HG02970 (cell line): ENCODE results near the gene RAD23A.

ENCODE experiments used
- ATAC-seq: cut with Tn5 transposase; IDR thresholded peaks from one replicate; pipeline ENCODE4 v1.9.1; 2021; ENCODE audit warnings: mild to moderate bottlenecking, moderate library complexity, moderate number of reproducible peaks; ENCODE audit not compliant: unreplicated experiment, low FRiP score

RAD23A gene

DNA sequence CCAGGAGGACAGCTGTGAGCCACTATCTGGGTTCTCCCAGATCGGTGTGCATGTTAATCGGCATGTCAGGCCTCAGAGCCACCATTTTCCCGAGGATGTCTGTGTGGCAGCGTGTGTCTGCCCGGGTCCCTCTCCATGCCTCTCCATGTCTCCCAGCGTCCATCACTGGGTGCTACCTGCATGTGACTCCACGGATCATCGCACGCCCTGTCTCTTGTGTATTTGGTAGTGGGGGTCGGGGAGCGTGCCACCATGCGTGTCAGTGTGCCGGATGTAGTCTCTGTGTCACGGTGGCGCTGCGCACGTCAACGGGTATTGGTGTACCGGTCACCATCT lies 55.5 kb downstream of the RAD23A start:
- ATAC-seq: no peak

DNA sequence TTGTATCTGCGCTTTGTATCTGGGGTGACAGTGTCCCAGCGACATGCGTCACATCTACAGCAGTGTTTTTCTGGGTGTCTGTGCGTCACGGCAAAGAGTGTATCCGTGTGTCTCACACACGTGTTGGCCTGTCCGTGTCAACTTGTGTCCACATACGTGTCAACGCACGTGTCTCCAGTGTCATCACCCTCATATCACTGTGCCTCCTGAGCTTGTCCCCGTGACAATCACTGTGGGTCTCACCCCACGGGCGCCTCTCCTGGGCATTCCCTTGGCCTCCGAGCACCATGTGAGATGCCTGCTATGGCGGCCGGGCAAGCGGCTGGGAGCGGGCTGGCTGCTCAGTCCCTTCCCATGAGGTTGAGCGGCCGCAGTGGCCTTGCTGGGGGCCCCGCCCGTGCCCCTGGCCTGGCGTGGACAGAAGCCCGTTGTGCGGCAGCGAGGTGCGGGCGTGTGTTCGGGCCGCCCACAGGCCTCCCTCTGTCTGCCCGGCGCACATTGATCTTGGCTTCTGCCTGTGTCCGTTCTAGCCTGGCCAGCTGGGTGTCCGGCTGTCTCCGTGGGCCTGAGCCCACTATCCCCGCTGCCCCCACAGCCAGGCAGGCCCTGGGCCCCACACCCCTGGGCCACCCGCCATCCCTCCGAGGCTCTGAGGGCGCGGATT lies 56.0 kb downstream of the RAD23A start:
- no peak for ATAC-seq

DNA sequence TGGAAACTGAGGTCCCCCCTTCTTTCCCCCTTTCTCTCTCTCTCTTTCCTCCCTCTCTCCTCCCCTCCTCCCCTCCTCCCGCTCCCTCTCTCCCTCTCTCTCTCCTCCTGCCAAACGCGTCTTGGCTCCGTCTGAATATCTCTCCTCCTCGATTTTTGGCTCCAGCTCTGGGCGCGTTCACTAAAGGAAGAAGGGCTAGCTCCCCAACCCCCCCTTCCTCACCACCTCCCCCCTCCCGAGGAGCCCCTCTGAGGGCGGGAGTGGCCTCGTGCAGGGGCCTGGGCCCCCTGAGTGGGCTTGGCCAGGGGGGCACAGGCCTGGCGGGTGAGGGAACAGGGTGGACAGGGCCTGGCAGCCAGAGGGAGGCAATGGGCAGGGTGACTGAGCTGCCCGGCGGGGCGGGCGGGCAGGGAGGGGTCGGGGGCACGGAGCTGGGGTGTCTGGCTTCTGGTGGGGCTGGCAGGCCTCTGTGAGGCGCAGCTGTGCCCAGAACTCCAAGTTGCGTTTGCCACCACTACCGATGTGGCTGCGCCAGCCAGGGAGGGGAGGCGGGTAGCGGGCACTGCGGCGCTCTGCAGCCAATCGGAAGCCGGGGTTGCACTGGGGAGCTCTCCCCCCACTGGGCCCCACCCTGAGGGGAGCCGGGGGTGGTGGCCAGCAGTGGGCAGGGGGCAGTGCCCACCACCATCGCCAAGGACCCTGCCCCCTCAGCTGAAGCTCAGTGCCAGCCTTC lies 56.7 kb downstream of the RAD23A start:
- ATAC-seq: no peak

DNA sequence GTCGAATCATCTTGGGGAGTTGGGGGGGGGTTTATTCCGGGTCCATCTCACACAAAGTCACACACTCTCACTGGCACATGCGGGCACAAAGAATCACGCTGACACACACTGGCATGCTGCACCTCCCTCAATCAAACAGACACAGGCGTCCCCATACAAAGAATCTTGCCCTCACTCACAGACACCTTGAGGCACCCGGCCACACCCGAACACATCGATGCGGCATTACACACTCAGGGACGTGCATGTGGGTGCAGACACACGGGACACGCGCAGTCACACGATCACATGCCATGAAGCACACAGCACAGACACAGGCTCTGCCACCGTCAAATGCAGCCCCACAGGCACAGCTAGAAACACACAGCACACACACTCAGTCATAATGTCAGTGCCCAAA lies 57.4 kb downstream of the RAD23A start:
- ATAC-seq: no peak
